HCEC 1CT (cell line): Measurements from ENCODE around the gene TSN.
"Not testable (repeated sequence)": the region's sequence is repeated elsewhere in the genome, so short reads cannot be mapped to it uniquely, and the experiment has no call there.

Experiments
- DNase-seq: peaks from one replicate; pipeline ENCODE4 v3.0.0-alpha.2; 2017

TSN gene

DNA sequence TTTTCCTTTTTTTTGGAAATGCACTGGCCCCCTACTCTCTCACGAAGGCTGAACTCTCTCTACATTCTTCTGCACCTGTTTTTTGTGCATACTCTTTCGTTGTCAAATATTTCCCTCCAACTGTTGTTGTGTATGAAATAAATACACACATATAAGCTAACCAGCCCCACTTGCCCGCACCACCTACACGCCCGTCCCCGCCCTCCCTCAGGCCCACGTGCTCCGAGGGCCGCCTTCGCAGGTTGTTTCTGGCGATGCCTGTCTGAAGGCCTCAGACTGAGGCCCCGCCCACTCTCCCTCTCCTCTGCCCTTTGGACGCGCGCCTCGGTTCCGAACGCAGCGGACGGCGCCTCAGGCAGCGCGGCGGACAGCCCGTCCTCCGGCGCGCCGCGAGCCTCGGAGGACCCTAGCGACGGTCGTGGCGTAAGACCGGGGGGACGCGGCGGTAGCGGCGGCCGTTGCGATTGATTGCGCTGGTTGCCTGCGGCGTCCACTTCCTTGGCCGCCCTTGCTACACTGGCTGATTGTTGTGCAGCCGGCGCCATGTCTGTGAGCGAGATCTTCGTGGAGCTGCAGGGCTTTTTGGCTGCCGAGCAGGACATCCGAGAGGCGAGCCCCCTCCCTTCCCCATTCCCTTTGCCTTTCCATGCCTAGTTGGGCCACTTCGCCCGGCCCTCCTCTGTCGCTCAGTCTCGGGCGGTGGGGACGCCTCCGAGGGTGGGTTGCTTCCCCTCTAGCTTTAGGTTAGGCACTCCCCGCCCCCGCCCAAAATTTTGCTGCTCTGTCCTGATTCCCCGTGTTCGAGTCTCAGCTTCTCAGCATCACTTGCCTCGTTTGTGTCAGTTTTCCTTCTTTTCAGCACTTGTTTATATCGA is at the start of gene TSN:
TSS of gene TSN (plus strand) at position 415 of the 875 bp plus-strand sequence. CDS start at position 544, 129 bp downstream.
- DNase-seq = peak; percentile 97

DNA sequence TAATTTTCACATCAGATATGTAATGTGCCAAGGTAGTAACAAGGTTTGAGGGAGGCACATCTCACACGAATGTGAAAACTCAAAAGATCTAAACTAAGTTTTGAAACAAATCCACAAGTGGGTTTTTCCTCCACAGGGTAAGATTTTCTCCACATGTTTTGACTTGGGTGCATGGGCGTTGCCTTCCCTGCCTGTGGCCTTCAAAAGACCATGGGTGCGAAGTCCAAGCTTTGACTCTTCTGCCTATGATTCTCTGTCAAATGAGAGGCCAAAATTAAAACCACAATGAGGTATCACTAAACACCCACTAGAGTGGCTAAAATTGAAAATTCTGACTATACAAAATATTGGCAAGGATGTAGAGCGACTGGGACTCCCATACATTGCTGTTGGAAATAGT is 49.5 kb upstream of the TSN start:
- no peak for DNase-seq

DNA sequence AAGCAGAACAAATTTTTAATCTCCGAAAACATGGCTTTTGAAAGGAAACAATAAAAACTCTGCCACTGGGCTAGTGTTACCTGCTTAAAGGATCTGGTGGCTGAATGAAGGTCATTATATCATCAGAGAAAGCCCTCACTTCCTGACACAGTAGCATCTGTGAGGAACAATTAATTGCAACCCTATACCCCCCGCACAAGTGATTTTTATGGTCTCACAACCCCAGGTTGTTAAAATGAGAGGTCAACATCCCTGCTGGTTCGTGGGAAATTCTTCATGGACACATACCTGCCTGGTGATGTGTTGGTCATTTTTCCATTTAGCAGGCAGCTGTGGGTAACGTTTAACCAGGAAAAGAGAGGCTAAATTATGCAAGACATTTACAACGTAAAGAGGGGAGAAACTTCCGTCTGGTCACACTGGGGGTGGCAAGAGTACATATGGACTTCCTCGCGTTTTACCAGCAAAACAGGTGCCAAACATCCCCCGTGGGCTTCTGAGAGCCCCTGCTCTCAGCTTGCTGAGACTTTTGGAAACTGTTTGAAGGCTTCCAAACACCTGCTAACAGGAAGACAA is 48.0 kb upstream of the TSN start:
- no peak for DNase-seq

DNA sequence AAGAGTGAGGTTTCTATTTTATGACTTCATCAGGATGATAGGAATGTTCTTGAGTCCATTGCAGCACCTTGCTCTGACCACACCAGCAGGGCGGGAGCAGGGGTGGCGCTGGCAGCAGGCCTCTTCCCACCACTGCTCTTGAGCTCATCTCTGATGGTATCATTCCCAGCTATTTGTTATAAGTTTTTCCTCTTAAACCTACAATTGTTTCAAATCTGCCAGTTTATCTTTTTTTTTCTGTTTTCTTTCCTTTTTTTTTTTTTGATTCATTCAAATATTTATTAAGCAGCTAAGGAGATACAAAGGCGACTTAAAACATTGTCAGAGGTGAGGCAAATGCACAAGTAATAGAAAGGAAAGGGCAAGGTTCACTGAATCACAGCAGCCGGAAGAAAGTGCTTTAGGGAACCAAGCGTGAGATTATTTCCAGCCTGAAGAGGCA is 47.5 kb upstream of the TSN start:
- DNase-seq = no peak

DNA sequence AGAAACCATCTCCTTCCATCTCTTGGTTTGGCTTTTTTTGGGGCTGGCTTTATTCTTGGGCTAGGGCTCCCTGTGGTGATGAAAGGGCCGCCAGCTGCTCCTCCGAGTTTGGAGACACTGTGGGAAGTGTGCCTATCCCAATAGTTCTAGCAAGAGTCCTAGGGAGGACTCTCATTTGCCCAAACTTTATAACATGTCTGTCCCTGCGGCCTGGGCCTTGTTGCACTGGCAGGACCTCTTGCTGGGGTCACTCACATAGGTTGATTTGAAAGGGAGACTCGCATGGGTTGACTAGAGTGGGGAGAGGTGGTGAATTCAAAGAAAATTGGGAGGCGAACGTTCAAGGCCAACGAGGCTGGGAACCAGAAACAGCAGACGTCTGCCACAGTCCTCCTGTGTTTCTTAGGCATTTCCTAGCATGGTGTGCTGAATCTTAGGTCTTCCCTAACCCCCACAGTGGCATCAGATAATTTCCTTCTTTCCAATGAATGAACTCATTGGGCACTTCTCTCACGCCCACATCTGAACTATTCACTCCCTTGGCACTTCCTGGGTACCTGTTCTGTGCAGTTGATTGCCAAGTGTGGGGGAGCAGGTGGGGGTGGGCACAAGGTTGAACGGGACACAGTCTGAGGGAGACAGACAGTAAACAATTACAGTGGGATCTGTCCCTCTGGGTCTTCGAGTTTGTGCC is 45.5 kb upstream of the TSN start:
- DNase-seq = no peak

DNA sequence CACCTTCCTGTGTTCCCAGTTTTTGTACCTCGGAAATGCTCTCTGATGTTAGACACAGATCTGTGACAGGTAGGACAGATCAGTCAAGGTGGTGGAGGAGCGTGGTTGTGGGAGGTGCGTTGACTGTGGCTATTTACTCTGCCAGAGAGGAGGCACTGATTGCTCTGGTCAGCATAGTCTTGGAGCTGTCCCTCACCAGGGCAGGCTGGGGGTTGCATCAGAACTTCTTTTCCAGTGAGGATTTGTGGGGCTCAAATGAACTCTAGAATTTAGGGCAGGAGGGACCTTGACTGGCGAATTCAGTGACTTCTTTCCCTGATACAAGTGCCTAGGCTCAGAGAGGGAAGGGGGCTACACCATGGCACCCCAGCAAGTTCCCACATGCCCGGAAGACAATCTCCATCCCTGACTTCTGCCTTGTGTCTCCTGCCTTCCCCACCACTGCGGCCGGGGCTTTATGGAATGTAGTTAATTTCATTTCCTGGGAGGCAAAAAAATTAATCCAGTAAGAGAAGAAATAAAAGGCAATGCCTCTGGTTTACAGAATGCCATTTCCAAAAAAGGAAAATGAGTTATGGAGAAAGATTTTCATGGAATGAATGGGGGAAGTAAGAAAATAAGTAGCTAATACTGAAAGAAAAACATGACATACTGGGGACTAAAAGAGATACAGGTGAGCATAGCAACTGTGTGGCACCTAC is 44.8 kb upstream of the TSN start:
- DNase-seq = no peak

DNA sequence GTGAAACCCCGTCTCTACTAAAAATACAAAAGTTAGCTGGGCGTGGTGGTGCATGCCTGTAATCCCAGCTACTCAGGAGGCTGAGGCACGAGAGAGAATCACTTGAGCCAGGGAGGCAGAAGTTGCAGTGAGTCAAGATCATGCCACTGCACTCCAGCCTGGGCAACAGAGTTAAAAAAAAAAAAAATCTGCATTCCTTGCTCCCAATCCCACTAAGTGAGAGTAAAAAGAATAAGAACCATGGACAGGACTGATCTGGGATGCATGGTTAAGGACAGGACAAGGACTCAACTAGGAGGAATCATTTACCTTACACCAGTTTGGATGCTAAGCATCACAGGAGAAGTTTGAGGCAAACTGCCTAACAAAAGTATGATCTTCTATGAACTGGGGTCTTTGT is 44.0 kb upstream of the TSN start:
- peak; percentile 32 for DNase-seq

DNA sequence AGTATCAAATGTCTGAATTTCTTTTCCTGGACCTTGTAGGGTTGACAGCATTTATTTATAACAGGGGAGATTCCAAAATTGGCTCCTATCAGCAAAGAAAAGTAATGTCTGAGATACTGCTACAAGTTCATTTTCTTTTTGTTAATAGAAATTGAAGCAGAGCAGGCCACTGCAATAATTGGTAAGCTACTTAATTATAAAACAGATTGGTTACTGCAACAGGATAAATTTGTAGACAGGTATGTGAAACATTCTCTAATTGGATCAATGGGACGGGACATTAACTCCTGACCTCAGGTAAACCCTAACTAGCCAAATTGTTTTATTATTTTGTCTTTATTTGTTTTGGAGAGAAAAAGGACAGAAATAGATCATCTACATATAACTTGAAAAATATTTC is 39.3 kb upstream of the TSN start:
- DNase-seq = no peak

DNA sequence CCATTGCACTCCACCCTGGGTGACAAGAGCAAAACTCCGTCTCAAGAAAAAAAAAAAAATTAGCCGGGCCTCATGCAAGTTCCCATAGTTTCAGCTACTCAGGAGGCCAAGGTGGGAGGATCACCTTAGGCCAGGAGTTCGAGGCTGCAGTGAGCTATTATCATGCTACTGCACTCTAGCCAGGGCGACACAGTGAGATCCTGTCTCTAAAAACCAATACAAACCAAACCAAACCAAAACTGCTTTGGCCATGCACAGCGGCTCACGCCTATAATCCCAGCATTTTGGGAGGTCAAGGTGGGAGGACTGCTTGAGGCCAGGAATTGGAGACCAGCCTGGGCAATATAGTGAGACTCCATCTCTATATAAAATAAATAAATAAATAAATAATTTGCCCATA is 37.9 kb upstream of the TSN start:
- no peak for DNase-seq

DNA sequence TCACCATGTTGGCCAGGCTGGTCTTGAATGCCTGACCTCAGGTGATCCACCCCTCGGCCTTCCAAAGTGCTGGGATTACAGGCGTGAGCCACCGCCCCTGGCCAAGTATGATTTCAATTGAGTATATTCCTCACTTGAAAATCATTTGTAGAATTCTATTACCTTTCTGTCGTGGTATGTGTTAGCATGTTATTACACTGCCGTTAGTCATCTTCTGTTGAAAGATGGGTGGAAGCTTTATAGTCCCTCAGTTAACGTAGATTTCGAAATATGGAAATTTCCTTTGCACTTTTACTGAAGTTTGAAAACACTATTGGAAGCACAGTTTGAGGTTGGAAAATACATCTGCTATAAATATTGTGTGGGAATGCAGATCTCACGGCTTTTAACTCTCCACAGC is 33.5 kb upstream of the TSN start:
- peak; percentile 96 for DNase-seq

DNA sequence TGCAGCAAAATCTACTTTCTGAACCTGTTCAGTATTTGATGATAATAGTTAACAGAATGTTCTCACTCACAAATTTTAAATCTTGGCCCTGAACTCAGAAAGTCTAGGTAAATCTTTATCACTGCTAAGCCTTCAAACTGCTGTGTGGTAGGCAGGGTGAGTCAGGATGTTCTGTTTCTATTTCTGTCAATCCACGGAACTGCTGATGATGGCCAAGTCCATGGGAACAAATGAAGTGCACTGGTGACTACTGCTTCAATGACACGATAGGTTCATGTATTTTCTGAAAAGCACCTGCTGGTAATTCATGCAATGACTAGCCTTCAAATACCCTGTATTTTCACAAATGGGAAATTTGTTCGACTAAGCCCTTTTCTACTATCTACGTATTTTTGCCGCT is 33.0 kb upstream of the TSN start:
- DNase-seq = peak; percentile 85

DNA sequence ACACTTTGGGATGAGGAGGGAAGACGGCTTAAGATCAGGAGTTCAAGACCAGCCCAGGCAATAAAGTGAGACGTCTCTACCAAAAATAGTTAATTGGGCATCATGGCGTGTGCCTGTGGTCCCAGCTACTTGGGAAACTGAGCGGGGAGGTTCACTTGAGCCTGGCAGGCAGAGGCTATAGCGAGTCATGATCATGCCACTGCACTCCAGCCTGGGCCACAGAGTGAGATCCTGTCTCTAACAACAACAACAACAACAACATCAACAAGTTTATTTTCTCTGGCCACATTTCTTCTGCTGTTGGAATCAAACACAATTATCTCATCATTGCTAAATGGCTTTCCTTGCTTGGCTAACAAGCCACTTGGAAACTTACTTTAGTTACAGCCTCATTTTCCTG is 32.1 kb upstream of the TSN start:
- no peak for DNase-seq

DNA sequence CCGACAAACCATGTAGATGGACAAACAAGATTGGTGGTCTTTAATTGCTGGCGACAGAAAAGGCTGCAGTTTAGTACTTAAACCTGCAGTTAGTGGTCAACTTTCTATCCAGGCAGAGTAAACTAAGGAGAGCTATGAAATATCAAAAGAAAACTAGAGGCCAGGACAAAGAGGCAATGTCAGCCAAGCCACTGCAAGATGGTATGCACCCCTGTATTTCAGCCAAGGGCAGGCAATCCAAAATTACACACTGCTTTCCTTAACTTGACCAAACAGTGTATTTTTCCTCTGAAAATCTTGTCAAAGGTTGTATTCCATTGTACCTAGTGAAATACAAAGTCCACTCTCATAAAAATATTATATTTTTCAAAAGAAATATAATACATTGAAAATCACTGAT is 28.1 kb upstream of the TSN start:
- DNase-seq = no peak

DNA sequence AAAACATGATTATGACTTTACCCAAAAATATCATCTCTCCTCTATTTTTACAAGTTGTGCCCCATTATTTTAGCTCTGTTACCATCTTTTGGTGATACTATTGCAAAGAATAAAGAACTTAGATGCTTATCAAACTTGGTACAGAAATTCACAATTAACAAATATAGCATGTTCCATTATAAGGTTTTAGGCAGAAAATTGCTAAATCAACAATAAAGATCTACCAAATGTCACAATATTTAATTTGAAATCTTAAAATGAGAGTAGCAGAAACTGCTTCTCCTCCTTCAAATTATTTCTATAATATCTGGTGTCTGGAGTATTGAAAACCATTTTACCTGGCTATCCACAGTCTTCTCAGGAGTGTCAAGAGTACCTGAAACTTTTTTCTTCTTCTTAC is 27.5 kb upstream of the TSN start:
- DNase-seq = no peak

DNA sequence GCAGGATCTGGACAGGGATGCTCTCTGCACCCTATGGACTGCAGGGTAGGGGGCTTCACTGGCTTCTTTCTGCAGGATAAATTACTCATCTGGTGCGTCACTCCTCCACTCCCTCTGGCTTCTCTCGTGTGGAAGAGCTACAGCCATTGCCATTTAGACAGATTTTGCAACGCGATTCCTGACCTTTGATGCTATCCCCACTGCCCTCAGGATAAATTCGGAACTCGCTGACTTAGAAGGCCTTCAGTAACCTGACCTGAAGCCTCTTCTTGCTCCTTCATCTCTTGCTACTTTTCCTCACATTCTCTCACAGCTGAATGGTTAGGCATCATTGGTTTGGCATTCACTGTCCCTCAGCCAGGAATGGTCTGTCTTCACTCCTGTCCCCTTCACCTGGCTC is 24.1 kb upstream of the TSN start:
- DNase-seq = no peak

DNA sequence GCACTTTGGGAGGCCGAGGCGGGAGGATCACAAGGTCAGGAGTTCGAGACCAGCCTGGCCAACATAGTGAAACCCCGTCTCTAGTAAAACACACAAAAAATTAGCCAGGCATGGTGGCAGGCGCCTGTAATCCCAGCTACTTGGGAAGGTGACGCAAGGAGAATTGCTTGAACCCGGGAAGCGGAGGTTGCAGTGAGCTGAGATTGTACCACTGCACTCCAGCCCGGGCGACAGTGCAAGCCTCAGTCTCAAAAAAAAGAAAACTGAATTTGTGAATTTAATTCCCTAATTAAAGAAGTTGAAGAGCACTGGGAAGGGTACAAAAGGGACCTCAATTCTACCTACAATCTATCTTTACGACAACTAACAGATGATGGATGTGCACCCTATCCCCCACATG is 20.9 kb upstream of the TSN start:
- DNase-seq = not testable (repeated sequence)

DNA sequence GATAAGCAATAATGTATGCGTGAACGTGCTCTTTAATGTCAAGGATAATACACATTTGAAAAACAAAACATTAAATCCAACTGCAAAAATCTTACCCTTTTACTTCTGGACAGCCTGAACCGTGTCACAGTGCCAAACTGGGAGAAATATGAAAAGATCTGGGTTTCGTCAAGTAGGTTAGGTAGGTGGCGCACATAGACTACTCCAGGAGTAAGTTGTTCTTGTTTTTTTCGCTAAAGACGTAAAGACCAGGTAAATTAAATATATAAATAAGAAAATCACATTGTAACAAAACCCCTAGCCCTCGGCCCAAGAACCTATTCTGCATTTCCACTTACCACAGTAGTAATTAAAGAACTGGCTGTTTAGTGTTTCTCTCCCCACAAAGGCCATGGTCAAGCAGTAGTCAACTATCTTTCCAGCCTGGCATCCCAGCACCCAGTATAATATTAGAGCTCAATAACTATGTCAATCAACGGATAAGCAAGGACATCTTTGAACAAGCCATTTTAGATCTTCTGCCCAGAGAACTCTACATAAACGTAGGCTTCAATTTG is 19.9 kb upstream of the TSN start:
- DNase-seq = no peak

DNA sequence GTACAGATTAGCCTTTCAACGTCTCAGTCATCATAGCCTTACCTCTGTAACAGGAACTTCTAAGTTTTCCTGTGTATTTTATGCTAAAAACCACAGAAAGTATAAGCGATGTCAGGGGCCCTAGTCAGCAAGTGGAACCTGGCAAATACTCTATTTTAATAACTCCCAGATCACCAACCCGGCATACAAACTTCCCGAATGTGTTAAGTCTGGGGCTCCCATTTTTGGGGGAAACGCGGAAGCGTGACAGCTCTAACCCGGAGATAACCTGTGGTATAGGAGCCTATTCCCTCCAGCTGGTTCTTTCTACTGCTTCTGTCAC is 19.4 kb upstream of the TSN start:
- peak; percentile 17 for DNase-seq

DNA sequence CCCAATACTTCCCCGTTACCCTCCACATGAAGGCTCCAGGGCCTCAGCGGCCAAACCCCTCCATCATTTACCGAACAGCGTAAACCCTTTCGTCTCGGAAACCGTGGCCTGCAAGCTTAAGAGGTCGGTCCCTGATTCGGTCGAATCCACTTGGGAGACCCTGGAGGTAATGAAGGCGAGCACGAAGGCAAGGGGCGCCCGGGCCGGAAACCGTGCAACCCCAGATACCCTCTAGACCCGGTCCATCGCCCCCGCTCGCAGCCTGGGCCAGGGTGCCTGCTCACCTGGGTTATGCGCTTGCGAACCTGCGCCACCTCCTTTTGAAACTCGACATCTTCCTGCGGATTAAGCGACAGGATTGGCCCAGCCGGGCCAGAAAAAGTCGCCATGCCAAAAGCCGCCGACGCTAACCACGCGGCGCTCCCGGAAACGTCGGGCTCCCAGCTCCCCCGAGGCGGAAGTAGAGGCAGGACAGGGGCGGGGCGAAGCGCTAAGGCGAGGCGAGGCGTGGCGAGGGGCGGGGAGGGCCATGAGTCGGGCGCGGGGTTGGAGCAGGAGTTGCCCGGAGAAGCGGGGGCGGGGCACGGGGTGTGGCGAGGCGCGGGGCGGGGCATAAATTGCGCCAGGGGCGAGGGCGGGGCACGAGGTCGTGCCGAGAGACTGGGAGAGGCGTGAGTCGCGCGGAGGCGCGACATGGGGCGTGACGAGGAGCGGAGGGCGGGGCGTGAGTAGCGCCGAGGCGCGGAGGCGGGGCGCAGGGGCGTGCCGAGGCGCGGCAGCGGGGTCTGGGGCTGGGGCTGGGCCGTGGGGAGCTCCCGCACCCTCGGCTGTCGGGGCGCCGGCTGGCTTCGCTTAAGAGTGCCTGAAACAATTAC is 18.8 kb upstream of the TSN start, which contains the start of gene NIFK:
TSS of gene NIFK (minus strand) at position 414 of the 875 bp plus-strand sequence. CDS start at position 389, 25 bp downstream.
- DNase-seq = peak; percentile 98

DNA sequence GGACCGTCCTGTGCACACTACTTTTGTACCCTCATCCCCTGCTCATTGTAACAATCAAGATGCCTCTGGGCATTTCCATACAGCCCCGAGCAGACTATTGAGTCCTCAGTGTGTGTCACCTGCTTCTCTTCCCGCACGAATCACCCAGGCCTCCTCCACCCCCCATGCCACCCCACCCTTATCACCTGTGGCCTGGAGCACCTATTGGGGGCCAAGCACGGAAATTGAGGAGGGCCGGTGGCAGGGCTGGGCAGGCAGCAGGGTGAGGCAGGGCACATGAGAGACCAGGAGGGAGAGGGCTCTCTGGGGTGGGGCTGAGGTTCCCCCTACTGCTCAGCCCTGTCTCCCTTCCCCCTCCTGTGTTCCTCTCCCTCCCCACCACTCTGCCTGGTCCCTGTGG is 14.5 kb upstream of the TSN start:
- DNase-seq = no peak

DNA sequence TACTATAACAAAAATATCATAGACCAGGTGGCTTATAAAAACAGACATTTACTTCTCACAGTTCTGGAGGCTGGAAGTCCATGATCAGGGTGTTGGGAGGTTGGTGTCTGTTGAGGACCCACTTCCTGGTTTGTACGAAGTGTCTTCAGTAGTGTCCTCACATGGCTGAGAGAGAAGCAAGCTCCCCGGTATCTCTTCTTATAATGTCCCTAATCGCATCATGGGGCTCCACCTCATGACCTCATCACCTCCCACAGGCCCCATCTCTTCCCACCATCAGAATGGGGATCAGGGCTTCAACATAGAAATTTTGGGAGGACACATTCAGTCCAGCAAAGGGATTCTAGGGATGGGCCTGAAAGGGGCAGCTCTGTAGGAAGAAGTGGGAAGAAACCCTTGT is 14.0 kb upstream of the TSN start:
- DNase-seq = no peak

DNA sequence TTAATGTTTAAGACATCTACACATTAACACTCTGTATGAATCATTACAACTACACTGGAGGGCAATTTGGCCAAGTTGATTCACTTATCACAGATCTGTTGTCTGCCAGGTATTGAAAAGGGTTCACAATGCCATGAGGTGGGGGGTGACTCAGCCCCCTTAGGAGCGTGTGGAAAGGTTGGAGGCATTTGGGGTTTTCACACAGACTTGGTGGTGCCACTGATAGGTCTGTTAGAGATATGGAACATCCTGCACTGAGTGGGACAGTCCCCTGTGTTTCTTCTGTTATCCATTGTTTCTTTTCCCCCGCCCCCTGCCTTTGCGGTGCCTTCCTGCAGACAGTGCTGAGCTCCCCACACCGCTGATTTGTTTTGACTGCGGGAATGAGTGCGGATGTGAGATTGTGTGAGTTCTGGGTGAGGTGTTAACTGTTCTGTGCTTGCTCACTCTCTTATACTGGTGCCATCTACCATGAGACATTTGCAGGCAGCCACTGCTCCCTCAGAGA is 9.3 kb upstream of the TSN start:
- no peak for DNase-seq
